Umbilical cord (tissue), 2 donors: Measurements from ENCODE around the gene AIG1. TPM values are rescaled to one million over a fixed set of nuclear protein-coding genes. Genes with fewer than 3 reads are reported as not detected.
"Not testable (repeated sequence)": the region's sequence is repeated elsewhere in the genome, so short reads cannot be mapped to it uniquely, and the experiment has no call there.

Experiments
- DNase-seq: peaks from one replicate; pipeline ENCODE4 v3.0.0-alpha.2; 2015; ENCODE audit warnings: low spot score
- total RNA-seq: library from RNA; depleted of rRNA; stranded (reverse); fragments of >200 nt; gene quantifications from one replicate; pipeline ENCODE4 v1.2.3, GENCODE V29; 2014; ENCODE audit warnings: low replicate concordance; ENCODE audit not compliant: insufficient read depth

AIG1 gene
- total RNA-seq, 1 donor from 2014 or later = 14.2 TPM

GRCh38 chr6:143126574-143126941, 65.9 kb downstream of the AIG1 start:
- no peak for DNase-seq

DNA sequence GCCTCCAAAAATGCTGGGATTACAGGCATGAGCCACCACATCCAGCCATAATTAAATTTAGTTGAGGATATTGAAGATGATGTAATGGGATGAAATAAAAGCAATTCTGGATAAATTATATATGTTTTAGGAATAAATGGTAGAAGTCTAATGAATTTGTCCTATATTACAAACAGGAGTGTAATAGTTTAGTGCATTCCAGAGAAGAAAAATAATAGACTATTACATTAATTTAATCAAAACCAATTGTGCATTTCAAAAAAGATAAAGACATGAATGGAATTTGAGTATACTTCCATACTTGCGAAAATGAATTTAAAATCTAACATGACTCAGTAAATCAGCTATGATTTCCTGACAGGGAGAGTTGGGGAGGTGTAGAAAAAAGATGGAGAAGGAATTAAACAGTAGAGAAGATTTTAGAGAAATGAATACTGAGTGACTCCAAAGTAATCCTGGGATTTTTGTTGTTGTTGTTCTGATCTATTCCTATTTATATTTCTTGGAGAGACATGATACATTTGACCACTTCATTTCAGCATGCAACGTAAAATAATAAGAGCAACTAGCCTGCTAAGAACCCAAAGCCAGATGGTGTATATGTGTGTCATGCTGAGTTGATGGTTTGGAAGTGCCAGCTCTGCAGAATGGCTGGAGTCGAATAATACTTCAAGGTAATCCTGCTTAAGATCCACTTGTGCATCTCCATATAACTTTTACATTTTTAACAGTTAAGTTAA, 67.4 kb downstream of the AIG1 start:
- no peak for DNase-seq

- DNase-seq = no peak
These were observed 68.0 kb downstream of the AIG1 start for GRCh38 chr6:143128681-143129015.

DNA sequence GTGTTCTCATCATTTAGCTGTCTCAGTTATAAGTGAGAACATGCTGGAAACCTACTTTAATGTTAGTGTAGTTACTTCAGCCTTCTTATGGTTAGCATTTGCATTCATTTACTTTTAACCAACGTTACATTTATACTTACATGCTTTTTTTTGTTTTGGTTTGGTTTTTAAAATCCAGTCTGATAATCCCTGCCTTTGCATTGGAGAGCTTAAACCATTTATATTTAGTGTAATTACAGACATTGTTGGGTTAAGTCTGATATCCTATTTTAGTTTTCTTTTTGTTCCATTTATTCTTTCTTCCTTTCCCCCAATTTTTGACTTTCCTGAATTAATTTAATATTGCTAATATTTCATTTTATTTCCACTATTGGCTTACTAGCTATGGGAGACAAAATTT, 70.2 kb downstream of the AIG1 start:
- no peak for DNase-seq

DNA sequence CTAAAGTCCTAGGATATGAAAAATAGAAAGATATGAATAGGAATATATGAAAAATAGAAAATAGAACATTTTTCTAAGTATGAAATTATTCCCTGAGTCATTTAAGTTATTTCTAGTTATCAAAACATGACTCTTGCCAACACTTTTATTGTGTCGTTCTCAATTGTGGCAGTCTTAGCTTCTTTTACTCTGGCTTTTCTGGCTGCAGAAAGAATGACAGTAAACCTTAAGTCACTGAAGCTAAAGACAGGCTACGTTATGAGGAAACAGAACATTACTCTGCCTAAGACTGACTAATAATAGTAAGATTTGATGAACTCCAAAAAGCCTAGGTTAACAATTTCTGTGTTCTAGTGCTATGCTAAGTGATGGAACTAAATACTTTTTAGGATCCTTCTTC, 74.6 kb downstream of the AIG1 start:
- DNase-seq = no peak

DNA sequence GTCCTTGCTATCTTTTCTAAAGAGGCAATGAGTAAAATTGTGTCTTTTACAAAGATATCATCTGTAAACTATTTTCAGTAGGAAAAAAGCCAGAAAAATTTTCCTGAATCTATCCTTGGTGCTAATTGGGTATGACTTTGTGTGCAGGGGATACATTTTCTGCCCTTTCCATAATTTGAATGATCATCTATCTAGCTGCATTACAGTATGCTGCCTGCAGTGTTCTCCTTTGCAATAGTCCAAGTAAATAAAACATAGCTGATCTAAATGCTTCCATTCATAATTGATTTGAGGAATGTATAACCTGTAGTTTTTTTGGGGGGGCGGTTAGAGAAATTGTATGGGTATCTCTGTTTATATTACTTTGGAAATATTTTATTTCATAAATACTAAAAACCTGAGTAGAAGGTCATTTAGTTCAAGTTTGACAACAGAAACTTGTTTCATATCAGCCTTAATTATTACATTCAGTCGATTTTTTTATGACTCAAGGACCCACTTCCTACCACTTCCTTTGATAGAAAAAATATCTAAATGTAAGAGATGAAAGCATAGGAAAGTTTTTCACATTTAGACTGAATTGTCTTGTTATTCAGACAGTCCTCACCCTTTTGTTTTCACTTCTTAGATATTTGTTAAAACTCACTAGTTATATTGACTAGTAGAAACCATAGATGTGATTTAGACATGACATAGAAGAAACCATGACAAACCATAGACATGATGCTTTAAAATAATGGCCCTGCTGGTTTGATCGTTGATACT, 75.3 kb downstream of the AIG1 start:
- no peak for DNase-seq

DNA sequence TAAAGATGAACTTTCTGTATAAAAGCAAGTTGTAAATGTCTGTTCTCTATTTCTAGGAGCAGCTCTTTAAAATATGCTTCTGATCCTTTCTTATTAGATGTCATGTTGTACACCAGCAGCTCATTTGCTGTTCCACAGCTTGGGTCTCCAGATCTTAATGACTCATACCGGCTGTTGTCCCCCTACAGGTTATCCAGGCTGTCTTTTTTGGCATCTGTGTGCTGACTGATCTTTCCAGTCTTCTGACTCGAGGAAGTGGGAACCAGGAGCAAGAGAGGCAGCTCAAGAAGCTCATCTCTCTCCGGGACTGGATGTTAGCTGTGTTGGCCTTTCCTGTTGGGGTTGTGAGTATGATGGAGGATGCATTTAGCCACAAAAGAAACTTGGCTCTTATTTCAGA, 76.0 kb downstream of the AIG1 start:
- no peak for DNase-seq

GRCh38 chr6:143139239-143139784, 78.6 kb downstream of the AIG1 start:
- no peak for DNase-seq

- not testable (repeated sequence) for DNase-seq
These were observed 79.2 kb downstream of the AIG1 start for GRCh38 chr6:143139884-143140283.

DNA sequence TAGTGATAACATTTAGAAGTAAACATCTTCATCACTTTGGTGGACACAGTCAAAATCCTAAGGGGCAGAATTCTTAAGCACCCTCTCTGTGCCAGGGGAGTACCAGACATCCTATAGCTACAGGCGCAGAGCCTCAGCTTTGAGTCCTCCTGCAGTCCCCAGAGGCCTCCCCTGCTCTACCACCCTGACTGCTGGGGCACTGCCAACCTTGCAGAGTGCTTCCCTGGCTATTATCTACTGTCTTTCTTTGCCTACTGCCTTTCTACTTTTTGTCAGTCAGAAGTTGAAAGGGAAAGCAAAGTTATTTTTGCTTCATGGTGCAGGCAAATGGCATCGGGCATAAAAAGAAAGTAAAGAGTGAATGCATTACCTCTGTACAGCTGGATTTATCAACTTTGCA, 80.1 kb downstream of the AIG1 start:
- no peak for DNase-seq

GRCh38 chr6:143141442-143141841, 80.8 kb downstream of the AIG1 start:
- DNase-seq = no peak

GRCh38 chr6:143146186-143146851, 85.6 kb downstream of the AIG1 start:
- DNase-seq = no peak

GRCh38 chr6:143149771-143150170, 89.1 kb downstream of the AIG1 start:
- DNase-seq = no peak

DNA sequence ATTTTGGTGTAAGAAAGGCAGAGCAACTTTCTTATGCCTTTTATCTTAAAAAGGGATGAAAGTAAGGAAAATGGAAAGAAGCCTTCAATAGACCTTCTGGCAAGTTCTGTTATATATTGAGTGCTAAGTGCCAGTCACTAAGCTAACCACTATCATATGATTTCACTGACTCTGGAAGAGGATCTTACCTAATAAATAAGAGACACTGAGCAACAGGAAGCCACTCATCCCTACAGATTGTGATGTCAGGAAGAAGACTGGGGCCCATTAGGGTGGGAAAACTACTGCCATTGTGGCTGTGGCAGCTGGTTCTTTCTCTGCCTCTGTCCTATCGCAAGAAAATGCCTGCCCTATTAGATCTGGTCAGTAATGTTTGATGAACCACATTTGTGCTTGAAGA, 89.6 kb downstream of the AIG1 start:
- no peak for DNase-seq

DNA sequence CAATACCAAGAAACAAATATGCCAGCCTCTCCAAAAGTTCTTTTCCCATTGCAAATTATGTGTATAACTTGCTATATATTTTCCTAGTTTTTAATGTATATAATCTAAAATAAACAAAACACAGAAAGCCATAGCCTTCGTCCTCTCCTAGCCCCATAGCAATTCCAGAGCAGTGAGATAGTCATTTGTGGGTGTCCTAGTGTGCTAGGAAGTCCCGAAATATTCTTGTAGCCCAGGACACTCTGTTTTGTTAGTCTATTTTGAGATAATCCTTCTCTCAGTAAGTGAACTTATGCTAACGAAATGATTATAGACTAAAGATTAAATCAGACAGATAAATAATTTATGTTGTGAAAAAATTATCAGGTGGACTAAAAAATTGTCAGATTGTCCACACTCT, 90.7 kb downstream of the AIG1 start:
- DNase-seq = no peak

- no peak for DNase-seq
These were observed 95.0 kb downstream of the AIG1 start for GRCh38 chr6:143155681-143156080.

- DNase-seq = no peak
These were observed 96.4 kb downstream of the AIG1 start for GRCh38 chr6:143157131-143157530.

DNA sequence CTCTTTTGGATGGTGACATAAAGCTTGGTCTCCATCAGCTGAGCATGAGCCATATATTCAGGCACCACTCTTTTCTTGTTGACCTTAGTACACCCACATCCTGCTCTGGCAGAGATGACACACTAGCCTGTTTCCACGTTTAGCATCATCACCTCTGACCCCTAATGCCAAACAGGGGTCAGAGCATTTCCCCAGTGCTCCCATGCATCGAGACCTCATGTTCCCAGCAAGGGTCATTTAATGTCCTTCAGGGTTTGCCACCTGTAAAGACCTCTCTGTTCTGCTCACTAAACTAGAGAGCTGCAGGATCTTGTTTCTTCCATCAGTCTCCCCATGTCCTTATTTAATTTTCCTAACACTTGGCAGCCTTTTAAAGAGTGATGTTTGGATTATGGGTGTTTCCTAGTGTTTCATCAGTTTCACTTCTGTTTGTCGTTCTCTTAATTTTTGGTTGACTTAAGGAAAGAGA, 97.5 kb downstream of the AIG1 start:
- DNase-seq = no peak

- DNase-seq = no peak
These were observed 98.3 kb downstream of the AIG1 start for GRCh38 chr6:143159001-143159400.

DNA sequence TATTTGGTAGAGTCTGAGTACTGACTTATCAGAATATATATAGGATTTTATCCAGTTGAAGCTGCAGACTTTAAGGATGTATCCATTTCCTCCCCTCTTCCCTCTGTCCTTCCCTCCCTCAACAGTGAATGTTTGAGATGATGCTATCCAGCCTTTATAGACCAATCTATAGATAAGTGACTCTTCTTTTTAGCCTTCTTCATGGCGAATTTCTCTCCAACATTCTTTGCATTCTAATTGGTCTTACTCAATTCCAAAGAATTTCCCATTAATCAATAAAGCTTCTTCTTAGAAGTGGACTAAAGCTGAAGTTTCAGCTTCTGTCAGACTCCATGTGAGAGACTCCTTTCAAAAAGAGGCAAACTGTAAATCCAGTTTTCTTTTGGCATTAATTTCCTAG, 99.3 kb downstream of the AIG1 start:
- no peak for DNase-seq

- no peak for DNase-seq
These were observed 99.9 kb downstream of the AIG1 start for GRCh38 chr6:143160439-143161220.

DNA sequence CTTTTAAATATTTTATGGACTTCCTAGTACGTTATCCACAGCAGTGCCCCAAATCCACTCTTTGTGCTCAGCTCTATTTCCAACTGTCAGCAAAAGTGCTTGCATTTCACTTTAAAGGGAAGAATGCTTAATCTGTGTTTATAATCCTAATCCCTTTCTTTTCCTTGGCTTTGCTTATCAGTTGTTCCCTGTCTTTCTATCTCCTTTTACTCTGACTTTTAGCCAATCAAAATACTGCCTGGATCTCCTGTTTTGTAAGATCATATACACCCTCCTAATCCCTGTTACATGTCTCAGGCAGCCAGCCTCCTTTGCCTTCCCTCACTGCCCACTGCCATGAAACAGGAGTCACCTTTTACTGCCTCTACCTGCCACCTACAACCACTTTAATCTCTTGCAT, 102.9 kb downstream of the AIG1 start:
- peak; percentile 44 for DNase-seq
